Activated T-helper 1 cell treated with anti-CD3 and anti-CD28 coated beads, Interleukin-2, amount 50 U/mL, for 16 hours (primary cell): ENCODE measurements around the gene CACNA1G.

ENCODE experiments used
- DNase-seq, 2 donors: peaks; one replicate each; pipeline ENCODE4 v3.0.0-alpha.2; 2020; ENCODE audit warnings: low read depth in 1 of 2, low spot score in 1 of 2

CACNA1G gene

DNA sequence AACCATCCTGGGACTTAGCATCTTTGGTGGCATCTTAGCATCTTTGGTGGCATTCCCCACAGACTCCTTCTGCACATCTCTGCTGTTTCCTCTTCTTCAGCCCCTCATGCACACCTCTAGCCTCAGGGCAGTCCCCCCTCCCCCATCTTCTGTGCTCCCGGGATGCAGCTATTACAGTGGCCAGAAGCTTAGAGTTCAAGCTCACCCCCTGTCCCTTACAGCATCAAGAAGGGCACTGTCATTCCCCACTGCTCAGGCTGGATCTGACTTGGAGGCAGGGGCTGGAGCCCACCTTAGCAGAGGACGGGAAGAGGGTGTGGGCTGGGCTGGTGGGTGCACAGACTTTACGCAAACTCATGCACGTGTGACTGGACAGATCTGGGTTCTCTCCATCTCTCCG, 27.3 kb upstream of the CACNA1G start:
- DNase-seq = no peak

GRCh38 chr17:50533720-50534148, 26.8 kb upstream of the CACNA1G start:
- no peak for DNase-seq

DNA sequence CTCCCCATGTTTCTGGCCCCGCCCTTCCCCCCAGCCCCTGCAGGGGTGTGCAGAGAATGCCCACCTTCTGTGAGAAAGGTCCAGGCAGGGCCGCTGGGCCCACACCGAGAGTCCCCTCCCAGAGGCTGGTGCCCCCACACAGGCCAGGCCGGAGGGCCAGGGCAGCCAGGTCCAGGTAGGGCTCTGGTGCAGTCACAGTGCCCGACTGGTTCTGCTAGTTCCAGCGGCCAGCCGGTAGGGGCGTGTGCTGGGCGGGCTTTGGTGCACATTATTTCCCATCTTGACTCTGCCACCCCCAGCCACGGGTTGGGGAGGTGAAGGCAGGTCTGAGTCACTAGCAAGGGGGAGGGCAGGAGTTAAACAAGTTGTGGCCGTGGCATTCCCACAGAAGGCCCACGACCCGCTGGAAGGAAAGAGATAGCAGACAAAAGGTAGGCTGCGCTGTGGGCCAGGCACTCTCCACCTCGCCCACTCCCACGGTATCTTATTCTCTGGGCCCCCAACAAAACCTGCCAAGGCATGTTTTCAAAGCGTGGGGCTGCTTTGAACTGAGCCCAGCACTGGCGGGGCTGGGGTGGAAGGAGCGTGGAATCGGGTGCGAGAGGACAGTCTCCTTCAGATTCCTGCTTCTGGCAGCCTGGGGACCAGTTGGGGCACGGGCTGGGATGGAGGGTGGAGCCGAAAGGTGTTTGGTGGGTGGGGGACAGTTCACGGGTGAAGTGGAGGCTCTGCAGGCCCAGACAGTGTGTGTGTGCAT, 26.1 kb upstream of the CACNA1G start:
- no peak for DNase-seq

- no peak for DNase-seq
These were observed 25.6 kb upstream of the CACNA1G start for GRCh38 chr17:50534979-50535326.

DNA sequence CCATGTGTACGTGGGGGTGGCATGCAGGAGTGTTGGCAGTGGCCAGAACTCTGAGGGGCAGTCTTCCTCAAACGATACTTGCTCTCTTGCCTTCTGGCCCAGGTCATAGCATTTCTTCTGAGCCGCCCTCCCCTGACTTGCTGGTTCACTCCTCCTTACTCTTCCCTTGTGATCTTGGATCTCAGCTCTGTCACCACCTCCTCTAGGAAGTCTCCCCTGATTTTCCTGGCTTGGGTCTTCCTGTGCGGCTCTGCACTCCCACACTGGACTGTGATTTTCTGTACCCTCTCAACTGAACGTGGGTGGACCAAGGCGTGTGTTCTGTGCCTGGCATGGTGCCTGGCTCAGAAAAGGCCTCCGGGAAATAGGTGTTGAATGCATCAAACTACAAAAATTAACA, 25.1 kb upstream of the CACNA1G start:
- no peak for DNase-seq

DNA sequence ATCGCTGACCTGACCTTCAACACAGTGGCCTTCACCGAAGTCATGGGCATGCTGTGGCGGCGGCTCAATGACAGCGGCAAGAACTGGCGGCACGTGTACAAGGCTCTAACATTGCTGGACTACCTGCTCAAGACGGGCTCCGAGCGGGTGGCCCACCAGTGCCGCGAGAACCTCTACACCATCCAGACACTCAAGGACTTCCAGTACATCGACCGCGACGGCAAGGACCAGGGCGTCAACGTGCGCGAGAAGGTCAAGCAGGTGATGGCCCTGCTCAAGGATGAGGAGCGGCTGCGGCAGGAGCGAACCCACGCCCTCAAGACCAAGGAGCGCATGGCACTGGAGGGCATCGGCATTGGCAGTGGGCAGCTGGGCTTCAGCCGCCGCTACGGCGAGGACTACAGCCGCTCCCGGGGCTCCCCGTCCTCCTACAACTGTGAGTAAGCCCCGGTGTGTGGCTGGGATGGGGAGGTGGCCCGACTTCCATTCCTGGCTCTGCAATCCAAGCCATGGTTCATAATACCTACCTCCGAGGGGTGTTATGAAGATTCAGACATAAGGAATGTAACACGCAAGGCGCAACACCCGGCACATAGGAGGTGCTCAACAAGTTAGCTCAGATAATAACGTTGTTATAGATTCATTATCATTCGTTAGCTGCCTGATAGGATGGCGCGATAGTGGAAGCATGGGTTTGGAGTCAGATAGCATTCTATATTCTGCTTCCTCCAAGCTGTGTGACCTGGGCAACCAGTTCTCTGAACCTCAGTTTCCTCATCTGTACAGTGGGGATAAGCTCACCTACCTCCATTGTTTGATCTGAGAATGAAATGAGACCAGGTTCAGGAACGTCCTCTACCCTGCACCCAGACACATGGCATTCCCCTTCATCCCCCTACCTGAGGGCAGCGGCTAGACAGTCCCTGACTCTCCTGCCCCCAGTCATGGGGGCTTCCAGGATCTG, 23.6 kb upstream of the CACNA1G start:
- no peak for DNase-seq

DNA sequence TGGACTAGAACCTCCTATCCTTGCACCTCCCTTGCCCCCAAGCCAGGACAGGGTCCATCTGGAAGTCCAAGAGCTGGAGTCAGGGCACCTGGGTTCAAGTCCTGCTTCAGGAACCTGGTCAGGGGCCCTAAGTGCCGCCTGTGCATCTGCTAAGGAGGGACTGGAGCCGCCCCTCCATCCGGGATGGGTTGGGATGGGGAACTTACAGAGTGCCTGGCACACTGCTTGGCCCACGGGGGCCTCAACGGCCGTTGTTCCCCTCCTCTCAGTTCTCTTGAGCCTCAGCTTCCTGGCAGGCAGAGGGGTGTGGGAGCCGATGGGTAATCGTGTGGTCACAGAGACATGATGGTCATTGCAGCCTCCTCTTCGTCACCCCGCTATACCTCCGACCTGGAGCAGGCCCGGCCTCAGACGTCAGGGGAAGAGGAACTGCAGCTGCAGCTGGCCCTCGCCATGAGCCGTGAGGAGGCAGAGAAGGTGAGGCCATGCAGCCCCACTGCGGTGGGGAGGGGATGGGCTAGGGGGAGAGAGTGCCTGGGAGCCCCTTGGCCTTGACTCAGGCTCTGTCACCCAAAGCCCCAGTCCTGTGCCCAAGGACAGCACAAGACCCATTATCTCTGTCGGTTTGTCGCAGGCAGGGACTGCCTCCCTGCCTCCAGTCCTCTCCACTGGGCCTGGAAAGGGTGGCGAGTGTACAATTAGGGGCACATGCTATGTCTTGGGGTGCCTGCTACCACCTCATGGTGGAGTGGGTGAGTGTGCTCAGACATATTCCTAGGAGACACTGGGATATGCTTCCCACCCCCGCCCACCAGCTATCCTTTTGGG, 22.6 kb upstream of the CACNA1G start:
- no peak for DNase-seq

- DNase-seq = no peak
These were observed 21.7 kb upstream of the CACNA1G start for GRCh38 chr17:50538549-50539410.

DNA sequence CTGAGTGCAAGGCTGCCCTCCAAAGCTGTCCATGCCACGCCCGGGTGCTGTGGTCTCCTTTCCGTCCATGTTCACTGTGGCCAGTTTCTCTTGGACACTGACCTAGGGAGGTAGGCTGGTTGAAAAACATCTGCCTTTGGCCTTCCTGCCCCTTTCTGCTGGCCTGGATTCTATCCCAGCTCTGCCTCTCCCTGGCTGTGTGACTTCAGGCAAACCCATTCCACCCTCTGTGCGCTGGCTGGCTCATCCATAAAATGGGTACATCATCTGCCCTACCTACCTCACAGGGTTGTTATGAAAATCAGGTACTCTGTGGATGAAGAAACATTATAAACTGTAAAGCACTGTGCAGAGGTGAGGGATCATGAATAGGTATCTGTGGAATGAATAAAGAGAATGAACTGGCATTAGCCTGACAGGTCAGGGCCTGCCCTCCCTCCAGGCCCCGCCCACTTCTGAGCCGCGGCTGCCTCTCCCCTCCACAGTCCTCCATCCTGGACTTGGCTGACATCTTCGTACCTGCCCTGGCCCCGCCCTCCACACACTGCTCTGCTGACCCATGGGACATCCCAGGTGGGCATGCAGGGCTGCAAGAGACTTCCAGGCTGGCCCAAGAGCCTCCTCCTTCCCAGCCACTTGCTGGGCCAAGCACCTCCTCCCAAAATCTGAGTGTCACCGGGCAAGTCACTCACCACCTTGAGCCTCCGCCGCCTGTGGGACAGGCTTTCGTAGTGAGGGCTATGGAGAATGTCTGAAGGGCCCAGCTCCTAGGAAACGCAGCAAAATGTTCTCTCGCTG, 20.6 kb upstream of the CACNA1G start:
- DNase-seq = no peak

DNA sequence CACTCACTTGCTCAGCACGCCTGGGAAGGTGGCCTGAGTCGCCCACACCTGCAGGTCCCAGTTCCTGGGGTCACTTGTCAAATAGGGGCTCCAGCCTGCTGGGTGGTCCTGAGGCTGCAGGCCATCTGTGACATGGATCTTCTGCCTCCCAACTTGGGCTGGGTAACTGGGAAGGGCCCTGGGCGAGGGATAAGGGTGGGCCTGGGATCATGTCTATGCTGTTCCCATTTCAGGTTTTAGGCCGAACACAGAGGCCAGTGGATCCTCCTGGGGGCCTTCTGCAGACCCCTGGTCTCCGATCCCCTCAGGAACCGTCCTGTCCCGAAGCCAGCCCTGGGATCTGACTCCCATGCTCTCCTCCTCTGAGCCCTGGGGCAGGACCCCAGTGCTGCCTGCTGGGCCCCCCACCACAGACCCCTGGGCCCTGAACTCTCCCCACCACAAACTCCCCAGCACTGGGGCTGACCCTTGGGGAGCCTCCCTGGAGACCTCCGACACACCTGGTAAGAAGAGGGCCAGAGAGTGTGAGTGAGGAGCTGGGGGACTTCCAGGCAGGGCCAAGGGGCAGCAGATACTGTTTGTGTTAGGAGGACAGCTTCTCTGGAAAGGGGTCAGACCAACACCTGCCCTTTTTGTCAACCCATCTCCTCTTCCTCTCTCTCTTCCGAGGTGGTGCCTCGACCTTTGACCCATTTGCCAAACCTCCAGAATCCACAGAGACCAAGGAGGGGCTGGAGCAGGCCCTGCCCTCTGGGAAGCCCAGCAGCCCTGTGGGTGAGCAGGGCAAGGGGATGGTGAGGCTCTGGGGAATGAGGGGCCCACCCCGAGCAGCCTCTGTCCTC, 19.7 kb upstream of the CACNA1G start:
- no peak for DNase-seq

DNA sequence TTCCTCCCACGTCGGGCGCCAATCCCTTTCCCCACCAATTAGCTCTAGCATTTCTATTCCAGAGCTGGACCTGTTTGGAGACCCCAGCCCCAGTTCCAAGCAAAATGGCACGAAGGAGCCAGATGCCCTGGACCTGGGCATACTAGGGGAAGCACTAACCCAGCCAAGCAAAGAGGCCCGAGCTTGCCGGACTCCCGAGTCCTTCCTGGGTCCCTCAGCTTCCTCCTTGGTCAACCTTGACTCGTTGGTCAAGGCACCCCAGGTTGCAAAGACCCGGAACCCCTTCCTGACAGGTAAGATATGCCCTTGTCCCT, 19.2 kb upstream of the CACNA1G start:
- DNase-seq = no peak

DNA sequence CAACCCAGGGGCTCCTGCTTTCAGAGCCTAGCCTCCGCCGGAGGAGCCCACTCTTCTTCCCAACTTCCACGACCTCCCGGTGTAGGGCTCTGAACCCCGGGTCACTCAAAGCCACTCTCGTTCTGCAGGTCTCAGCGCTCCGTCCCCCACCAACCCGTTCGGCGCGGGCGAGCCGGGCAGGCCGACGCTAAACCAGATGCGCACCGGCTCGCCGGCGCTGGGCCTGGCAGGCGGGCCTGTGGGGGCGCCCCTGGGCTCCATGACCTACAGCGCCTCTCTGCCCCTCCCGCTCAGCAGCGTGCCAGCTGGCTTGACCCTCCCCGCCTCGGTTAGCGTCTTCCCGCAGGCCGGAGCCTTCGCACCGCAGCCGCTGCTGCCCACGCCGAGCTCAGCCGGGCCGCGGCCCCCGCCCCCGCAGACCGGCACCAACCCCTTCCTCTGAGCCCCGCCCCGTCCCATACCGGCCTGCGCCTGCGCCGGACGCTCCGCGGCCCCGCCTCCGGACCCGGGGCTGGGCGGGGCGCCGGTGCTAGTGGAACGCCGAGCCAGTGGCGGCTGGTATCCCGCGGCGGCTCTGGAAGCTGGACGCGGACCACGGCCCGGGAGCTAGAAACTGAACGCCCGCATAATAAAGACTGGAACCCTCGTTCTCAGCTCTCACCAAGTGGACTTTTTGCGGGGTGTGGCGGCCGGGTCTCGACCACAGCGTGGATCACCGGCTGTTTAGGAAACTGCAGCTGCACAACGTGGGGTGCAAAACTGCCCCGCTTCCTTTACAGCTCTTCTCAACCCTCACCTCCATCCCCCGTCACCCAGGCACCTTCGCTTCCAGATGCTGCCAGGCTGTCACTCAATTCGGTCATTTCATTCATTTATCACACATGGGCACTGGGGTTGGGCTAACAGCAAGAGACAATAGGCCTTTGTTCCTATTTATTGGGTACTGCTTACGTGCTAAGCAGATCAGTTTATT, 18.5 kb upstream of the CACNA1G start:
- peak; percentile 64 to 78 for DNase-seq

DNA sequence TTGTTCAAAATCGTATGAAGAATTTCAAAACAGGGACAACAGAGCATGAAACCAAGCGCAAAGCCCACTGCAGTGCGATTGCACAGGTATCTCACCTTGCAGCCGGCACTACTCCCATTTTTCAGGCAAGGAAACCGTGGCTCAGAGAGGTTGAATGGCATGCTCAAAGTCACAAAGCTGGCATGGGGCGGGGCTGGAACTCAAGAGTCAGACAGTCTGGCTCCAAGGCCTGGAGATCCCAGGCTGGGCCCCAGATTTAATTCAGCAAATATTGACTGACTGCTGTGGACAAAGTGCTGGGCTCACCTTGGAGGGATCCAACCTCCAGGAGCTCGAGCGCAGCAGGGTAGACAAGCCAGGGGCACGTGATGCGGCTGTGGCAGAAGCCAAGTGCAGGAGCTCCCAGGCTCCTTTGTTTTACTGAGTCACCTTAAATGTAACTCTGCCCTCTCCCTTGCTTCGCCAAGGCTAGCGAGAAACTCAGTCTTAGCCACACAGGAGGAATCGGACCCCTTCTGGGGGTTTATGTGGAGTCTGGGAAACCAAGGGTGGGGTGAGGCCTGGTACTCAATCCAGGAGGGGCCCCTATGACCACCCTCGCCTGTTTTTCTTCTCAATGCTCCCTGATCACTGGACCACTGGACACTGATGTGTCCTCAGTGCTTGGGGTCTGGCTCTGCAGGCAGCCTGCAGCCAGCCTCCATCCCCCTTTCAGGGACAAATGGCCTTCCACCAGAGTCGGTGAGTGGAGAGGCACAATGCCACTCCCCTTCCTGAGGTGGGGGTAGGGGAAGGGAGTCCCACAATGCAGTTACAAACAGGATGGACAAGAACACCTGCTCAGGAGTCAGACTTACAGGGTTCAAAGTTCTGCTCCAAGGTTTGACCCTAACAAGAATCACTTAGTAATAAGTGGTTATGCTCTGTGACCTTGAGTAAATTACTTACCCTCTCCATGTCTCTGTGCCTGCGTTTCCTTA, 17.4 kb upstream of the CACNA1G start:
- DNase-seq = no peak

- DNase-seq = no peak
These were observed 16.0 kb upstream of the CACNA1G start for GRCh38 chr17:50544516-50544915.

GRCh38 chr17:50545311-50545710, 15.2 kb upstream of the CACNA1G start:
- no peak for DNase-seq

GRCh38 chr17:50546701-50547034, 13.8 kb upstream of the CACNA1G start:
- no peak for DNase-seq
